Medulla oblongata (tissue), 1 donor: Measurements from ENCODE around the gene GAPDHS.

Source experiments
- DNase-seq: peaks from one replicate; pipeline ENCODE4 v3.0.0-alpha.2; 2015; ENCODE audit errors: extremely low spot score

GAPDHS gene

DNA sequence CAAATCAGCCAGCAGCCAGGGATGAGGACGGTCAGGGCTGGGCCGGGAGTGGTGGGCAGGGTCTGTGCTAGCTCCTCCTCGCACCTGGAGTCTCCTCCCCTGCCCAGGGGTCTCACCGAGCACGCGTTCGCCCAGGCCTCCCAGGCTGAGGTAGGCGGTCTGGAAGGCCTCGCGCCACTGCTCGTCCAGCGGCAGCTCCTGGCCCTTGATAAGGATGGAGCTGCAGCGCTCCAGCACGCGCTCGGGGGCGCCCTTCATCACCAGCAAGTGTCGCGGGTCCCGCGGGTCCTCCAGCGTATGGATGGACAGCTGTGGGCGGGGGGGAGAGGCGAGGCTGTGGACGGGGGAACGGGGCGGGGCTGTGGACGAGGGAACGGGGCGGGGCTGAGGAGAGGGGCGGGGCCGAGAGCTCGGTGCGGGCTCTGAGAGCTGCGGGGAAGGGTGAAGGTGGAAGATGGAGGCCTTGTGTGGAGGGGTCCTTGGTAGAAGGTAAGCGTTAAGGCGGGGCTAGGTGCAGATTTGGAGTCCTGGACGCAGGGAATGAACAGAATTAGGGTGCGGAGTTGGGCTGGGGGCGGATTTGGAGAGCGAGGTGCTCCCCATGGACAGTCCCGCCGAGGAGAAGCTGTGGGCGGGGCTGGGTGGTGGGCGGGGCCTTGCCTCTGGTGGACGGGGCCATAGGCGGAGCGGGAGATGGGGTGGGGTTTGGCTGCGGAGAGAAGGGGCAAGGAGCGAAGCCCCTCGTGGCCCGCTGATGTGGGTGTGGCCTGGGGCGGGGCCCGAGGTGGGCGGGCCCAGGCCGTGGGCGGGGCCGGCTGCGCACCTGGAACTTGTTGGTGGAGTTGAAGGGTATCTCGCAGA is 24.5 kb downstream of the GAPDHS start:
- DNase-seq, result no peak

DNA sequence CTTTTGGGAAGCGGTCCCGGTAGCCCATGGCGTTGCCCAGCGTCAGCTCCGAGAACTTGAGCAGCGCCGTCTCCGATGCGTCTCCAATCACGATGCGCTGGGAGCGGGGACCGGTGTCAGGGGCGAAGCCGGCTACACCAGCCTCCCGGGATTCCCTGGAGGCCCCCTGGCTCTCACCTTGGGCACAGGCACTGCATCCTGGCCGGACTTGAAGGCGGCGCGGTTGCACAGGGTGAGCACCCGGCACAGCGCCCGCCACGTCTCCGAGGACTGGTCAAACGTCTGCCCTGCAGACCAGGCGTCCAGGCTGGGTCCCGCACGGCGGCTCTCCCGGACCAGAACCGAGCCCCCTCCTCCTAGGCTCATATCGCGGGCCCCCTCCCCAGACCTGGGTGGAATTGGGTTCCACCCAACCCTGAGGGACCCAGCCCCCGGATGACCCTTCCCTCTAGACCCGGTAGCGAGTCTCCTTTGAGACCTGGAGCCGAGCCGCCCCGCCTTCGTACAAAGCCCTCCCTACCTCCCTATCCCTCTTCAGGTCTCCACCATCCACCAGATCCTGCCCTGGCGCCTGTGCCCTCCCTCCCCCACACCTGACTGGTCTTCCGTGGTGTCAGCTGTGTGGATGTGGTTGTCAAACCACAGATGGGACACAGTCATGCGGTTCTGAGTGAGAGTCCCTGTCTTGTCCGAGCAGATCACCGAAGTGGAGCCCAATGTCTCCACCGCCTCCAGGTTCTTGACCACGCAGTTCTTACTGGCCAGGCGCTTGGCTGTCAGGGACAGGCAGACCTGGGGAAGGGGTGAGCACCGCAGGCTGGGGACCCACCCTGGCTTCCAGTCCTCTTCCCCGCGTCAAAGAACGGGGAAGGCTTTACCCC is 25.4 kb downstream of the GAPDHS start:
- no peak for DNase-seq

DNA sequence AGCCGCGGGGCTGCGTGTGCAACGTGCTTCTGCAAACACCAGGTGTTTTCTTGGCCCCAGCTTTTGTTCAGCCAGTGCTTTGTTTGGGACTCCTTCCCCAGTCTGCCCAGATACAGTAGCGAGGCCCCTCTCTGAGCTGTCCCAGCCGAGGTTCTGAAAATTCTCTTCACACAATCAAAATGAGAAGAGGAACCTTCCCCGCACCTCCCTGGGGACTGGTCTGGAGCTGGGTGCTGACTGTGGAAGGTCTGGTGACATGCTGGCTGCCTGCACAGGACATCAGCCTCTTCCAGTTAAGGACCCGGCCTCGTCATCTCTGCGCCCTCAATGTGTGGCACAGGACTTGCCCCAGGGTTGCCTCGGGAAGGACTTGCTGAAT is 26.0 kb downstream of the GAPDHS start:
- DNase-seq, result no peak

DNA sequence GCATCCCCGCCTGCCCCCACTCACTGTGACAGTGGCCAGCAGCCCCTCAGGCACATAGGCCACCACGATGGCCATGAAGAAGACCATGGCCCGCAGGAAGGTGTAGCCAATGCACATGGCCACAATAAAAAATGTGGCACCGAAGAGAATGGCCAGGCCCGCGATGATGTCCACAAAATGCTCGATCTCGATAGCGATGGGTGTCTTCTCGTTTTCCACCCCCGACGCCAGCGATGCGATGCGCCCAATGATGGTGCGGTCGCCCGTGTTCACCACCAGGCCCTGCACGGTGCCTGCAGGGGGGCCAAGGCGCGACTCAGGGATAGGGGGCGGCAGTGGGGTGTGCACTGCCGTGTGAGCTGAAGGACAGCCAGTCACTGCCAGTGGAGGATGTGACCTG is 26.5 kb downstream of the GAPDHS start:
- DNase-seq, result no peak

DNA sequence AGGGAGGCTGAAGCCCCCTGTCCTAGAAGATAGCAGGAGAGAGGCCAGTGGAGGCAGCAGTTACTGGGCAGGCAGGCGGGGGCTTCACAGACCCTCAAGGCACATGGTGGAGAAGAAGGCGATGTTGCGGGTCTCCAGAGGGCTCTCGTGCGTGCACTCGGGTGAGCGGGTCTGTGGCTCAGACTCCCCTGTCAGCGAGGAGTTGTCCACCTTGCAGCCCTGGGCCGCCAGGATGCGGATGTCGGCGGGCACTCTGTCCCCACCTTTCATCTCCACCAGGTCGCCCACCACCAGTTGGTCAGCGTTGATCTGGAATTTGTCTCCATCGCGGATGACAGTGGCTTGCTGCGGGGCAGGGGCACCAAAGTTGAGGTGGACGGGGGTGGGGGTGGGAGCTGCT is 27.0 kb downstream of the GAPDHS start:
- no peak for DNase-seq

DNA sequence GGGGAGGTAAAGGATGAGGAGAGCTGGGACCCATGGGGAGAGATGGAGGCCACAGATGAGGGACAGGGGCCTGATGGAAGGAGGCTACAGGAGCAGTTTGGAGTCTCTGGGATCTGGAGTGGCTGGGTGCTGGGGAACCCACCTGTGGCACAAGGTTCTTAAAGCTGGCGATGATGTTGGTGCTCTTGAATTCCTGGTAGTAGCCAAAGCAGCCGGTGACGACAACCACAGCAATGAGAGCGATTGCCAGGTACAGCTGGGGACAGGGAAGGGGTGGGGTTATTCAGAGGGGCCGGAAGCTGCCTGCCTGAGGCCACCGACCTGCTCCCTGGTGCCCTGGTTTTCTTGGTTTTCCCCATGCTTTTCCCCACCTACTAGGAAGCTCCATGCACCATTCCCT is 27.4 kb downstream of the GAPDHS start:
- DNase-seq, result no peak

DNA sequence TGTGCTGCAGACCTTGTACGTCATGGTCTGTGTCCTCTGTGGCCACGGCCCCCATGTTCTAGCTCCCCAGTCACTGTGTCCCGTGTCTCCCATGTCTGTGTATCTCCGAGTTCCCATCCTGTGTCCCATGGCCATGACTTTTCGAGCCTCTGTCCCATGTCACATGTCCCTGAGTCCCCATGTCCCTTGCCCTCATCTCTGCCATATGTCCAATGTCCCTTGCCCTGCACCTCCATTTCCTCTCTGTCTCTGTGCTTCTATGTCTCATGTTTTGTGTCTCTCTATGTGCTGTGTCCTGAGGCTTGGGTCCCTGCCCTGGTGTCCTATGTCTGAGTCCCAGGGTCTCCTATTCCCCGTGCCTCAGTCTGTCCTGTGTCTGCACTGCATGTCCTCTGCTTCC is 28.2 kb downstream of the GAPDHS start:
- DNase-seq, result no peak

DNA sequence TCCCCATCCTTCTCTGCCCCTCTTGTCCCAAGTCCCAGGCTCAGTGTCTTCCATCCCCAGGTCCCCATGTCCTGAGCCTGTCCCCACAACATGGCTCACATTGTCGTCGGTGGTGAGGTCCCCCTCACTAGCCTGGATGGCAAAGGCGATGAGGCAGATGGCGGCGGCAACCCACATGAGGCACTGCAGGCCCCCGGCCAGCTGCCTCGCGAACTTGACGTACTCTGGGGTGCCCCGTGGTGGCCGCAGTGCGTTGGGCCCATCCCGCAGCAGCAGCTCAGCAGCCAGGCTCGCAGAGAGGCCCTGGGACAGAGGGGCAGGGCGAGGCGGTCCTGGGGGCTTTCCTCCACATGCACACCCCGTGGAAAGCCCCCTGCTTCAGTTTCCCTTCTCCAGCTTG is 29.1 kb downstream of the GAPDHS start:
- DNase-seq, result no peak

DNA sequence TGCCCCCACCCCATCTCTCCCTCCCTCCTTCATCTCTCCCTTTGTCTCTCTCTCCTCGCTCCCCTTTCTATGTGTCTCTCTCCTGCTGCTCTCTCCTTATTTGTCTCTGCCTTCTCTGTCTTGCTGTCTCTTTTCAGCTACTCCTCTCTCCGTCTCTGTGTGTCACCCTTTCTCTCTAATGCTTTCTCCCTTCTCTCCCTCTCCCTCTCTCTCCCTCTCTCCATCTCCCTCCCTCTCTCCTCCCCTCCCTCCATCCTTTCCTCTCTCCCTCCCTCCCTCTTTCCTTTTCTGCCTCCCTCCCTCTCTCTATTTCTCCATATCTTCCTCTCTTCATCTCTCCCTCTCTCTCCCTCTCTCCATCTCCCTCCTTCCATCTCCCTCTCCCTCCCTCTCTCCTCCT is 29.5 kb downstream of the GAPDHS start:
- no peak for DNase-seq

DNA sequence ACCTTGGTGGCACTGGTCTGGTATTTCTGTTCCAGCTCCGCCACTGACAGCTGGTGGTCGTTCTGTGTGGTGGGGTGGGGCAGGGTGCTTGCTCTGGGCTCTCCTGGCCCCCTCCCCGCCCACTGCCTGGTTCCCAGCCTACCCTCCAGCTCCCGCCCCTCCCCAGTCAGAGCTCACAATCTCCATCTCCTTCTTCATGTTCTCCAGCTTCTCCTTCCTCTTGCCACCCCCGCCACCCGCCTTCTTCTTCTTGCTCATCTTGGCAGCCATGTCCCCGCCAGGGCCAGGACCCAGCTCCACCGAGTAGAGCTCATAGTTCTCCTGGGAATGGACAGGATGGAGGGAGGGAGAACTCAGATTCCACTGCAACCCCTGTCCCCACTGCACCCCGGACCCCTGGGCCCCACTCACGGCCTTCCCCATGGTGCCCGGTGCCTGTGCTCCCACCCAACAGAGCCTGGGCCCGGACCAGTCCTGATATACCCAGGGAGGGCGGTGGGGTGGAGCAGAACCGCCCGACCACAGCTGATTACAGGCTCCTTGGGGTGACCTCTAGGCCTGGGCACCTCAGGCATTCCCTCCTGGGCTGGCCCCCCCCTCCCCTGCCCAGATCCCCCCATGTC is 30.1 kb downstream of the GAPDHS start, which contains the start of gene ATP4A:
ATP4A (minus strand) TSS at position 452 of the 623 bp plus-strand sequence; CDS start at position 423, 29 bp downstream.
- DNase-seq, result no peak

DNA sequence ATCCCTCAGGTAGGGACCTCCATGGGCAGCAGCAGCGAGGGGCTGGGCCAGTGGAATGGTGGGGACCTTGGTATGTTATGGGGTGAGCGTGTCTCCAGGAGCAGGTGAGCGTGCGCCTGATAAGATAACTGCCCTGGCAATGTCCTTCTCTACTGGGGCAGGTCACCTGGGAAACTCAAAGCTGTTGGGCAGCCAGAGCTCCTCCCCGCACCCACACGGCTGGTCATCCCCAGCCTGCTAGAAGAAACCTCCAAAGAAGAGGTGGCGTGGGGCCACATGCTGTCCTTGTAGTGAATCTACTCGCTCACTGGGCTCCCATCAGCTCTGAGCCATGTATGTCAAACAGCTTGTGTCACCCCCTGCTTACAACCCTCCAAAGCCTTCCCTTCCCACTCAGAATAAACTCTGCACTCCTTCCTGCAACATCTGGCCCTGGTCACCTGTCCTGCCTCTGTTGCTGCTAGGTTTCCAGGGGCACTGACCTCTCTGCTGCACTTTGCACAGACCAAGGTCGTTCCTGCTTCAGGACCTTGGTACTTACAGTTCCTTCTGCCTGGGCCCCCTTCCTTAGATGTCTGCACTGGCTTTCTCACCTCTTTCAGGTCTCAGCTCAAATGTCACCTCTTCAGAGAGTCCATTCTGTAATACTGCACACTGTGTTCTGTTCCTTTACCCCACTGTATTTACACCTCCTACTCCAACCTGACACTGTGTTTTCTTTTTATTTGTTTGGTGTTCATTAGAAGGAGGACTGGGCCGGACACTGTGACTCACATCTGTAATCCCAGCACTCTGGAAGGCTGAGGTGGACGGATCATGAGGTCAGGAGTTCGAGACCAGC is 32.0 kb downstream of the GAPDHS start:
- no peak for DNase-seq

DNA sequence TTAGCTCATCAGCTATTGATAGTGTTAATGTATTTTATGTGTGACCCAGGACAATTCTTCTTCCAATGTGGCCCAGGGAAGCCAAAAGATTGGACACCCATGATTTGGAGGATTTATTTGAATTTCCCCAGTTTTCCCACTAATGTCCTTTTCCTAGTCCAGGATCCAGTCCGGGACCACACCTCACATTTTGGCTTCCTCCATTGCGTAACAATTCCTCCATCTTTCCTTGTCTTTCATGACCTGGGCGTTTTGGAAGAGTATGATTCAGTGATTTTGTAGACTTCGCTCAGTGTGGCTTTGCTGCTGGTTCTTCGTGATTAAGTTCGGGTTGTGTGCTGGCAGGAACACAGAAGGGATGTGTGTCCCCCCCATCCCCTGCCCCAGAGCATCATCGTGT is 33.5 kb downstream of the GAPDHS start:
- DNase-seq, result no peak

DNA sequence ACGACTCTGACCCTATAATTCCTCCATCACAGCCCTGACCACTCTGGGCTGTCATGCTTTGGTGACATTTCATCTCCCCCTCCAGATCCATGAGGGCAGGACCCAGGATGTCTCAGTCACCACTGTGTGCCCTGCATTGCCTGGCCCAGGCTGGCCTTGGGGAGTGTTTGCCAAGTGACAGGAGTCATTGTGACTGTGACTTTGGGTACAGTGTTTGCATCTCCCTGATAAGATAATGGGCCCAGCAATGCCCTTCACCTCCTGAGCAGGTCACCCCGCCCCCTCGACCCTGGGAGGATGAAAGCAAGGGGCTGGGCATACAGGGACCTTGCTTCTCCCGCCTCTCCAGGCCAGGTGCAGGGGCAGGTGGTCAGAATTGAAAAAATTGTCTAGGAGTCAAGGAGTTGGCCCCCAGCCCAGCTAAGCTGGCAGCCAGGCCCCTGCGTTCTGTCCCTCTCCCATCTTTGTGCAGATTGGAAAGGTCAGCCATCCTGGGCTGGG is 36.1 kb downstream of the GAPDHS start:
- DNase-seq, result no peak

DNA sequence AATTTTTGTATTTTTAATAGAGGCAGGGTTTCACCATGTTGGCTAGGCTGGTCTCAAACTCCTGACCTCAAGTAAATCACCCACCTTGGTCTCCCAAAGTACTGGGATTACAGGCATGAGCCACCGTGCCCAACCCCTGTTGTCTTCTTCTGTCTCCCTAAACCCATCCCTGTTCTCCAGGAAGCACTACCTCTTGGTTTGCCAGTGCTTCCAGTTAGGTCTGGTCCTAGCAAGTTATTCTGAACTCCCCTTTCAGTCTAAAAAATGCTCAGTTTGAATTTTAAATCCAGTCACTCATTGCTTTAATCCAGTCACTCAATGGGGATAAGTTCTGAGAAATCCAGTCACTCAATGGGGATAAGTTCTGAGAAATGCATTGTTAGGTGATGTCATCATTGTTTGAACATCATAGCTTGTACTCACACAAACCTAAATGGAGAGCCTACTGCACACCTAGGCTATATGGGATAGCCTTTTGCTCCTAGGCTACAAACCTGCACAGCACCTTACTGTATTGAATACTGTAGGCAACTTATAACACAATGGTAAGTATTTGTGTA is 38.2 kb downstream of the GAPDHS start:
- DNase-seq, result no peak

DNA sequence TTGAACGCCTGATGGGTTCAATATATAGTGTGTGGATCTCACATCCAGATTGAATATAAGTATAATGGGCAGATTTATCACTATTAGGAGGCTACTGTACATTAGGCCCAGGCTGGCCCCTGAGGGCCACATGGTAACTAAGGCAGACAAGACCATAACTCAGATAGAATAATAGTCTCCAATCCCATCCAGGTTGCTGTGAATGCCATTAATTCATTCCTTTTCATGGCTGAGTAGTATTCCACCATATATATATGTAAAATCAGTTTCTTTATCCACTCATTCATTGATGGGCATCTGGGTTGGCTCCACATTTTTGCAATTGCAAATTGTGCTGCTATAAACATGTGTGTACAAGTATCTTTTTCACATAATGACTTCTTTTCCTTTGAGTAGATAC is 44.7 kb downstream of the GAPDHS start:
- DNase-seq, result no peak

DNA sequence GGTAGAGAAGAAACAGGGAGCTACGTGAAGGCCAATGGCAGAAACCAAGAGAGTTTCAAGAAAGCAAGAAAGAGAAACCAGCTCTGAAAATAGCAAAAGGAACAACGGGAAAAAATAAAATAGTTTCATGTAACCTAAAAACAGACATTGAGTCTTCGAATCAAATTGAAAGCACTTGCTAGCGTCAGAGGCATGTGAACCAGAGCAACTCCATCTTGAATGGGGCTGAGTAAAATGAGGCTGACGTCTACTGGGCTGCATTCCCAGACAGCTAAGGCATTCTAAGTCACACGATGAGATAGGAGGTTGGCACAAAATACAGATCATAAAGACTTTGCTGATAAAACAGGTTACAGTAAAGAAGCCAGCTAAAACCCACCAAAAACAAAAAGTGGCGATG is 45.5 kb downstream of the GAPDHS start:
- no peak for DNase-seq

DNA sequence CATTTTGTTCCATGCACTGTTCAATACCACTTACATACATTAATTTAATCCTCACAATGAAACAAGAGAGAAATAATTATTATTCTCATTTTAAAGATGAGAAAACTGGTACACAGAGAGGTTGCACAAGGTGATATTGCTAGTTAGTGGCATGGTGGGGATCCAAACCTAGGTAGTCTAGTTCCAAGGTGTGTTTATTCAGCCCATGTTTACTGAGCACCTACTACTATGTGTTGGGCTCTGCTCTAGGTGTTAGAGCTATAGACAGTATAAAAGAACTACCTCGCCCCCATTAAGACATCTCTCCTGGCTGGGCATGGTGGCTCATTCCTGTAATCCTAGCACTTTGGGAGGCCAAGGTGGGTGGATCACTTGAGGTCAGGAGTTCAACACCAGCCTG is 49.5 kb downstream of the GAPDHS start:
- no peak for DNase-seq

DNA sequence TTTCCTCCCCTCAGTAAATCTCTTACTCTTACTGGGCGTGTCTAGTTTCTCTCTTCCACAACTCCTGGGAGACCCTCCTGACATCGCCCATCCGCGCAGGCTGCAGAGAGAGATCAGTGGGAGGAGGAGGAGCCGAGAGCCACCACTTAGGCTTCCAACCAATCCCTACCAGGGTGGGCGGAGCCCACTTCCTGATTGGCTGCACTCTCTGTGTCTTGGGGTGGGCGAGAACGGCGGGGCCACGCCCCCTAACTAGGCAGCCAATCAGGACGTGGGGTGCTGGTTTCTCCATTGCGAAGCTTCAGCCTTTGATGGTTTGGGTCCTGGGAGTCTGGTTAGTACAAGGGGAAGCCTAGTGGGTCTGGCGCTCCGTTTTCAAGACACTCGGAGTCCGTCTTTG is 52.6 kb downstream of the GAPDHS start, which contains the start of gene PMIS2:
PMIS2 (plus strand) TSS at position 326 of the 400 bp plus-strand sequence. CDS start 87 bp downstream, outside the sequence.
- DNase-seq, result no peak

DNA sequence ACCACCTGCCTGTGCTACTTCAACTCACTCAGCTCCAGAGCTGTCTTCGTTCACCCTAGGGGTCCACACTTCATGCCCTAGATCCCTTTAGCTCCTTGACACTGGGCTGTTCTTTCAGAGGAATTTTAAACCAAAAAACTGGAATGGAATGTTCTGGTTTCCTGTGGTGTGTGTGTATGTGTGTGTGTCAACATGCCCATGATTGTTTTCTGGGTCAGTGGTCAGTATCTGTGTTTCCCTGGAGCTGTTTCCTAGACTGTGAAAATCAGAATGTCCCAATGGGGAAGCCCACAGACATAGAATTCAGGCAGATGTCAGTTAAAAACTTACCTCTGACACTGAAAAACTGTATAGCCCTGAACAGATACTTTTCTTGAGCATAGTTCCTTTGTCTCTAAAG is 54.1 kb downstream of the GAPDHS start:
- DNase-seq, result no peak

DNA sequence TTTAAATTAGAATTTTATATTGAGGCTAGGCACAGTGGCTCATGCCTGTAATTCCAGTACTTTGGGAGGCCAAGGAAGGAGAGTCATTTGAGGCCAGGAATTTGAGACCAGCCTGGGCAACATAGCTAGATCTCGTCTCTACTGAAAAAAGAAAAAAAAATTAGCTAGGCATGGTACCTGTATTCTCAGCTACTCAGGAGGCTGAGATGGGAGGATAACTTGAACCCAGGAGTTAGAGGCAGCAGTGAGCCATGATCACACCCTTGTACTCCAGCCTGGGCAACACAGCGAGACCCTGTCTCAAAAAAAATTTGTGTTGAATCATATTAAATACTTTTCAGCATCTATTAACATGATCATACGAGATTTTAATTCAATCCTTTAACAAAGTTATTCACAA is 57.6 kb downstream of the GAPDHS start:
- DNase-seq, result no peak

DNA sequence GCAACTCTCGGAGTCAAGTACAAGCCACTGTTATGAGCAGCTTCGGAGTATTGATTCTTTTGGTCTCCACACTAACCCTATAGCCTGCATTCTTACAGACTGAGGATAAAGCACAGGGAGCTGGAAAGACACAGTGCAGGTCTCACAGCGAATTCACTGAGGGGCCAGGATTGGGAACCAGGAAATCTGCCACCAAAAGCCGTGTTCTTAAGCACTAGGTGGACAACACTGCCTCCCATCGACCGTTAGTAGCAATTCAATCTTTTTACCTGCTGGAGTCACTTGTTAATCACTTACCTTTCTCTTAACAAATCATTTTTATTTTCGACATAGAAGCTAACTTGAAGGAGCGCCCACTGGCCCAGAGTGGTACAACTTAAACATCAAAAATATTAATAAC is 59.0 kb downstream of the GAPDHS start:
- peak; percentile 25 for DNase-seq
